ENCODE results near the gene PPFIBP2. TPM values are rescaled to one million over a fixed set of nuclear protein-coding genes. Genes with fewer than 3 reads are reported as not detected.

PPFIBP2 gene
- total and polyA plus RNA-seq, 2 of the 13 experiments (the other 11 are each of a cell fraction or from before 2014, with no cell fraction given), result 15.0 to 52.5 TPM

DNA sequence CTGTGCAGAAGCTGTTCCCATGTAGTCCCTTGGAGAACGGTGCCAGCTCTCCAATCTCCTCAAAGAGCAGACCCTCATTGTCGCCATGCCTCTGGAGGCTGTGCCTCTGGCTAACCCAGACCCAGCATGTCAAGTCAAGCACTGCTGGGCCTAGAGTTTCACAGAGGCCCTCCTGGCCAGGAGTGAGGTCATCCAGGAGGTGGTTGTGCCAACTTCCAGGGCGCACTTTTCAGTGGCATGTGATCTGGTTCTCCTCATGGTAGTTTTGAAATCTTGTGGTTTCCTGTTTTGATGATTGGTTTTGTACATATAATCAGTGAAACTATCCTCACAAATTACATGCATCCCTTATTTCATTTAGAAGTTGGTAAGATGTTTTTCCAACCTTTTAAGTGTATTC, 78.9 kb downstream of the PPFIBP2 start (continued):
- TF ChIP-seq FIP1L1 (IDR thresholded peaks at IDR 0.05; ENCODE audit: borderline replicate concordance, insufficient read depth, low read depth, low read length), result no peak

- intact Hi-C loops (cut with micrococcal nuclease; ENCODE audit: unreplicated experiment), result no loop called here
- TF ChIP-seq ZNF577 (CRISPR knock-in tag; IDR thresholded peaks at IDR 0.05; ENCODE audit: borderline replicate concordance, low read depth) (no peak), ZNF790 (CRISPR knock-in tag; IDR thresholded peaks at IDR 0.05; ENCODE audit: borderline replicate concordance) (no peak), MAZ (IDR thresholded peaks at IDR 0.05; ENCODE audit: borderline replicate concordance, low read depth, low read length) (no peak), MAZ (CRISPR knock-in tag; IDR thresholded peaks at IDR 0.05; ENCODE audit: low read depth) (no peak), AKAP8 (CRISPR knock-in tag; IDR thresholded peaks at IDR 0.05) (no peak), BRCA1 (CRISPR knock-in tag; IDR thresholded peaks at IDR 0.05) (no peak), ZBTB14 (CRISPR knock-in tag; IDR thresholded peaks at IDR 0.05) (no peak), EP300 (IDR thresholded peaks at IDR 0.05; ENCODE audit: low read depth in 2 of 2, low read length in 2 of 2) (no peak), EP300 (CRISPR knock-in tag; IDR thresholded peaks at IDR 0.05; ENCODE audit: borderline replicate concordance) (no peak), ZNF292 (CRISPR knock-in tag; IDR thresholded peaks at IDR 0.05; ENCODE audit: borderline replicate concordance, low read depth) (no peak), HMGXB3 (CRISPR knock-in tag; IDR thresholded peaks at IDR 0.05; ENCODE audit: borderline replicate concordance) (no peak), NFRKB (IDR thresholded peaks at IDR 0.05) (no peak), SNAPC2 (CRISPR knock-in tag; IDR thresholded peaks at IDR 0.05) (no peak), SSRP1 (CRISPR knock-in tag; IDR thresholded peaks at IDR 0.05) (no peak), ZFX (CRISPR knock-in tag; IDR thresholded peaks at IDR 0.05; ENCODE audit: low read depth) (no peak), KLF12 (CRISPR knock-in tag; IDR thresholded peaks at IDR 0.05; ENCODE audit: borderline replicate concordance) (no peak), ZNF253 (CRISPR knock-in tag; IDR thresholded peaks at IDR 0.05; ENCODE audit: borderline replicate concordance) (no peak), MTA3 (CRISPR knock-in tag; IDR thresholded peaks at IDR 0.05) (no peak), HIVEP1 (CRISPR knock-in tag; IDR thresholded peaks at IDR 0.05) (no peak)
These were observed 79.7 kb downstream of the PPFIBP2 start for GRCh38 chr11:7593481-7593880.

More at GRCh38 chr11:7593481-7593880, 79.7 kb downstream of the PPFIBP2 start:
- BruUV-seq (replicated peaks), result no TSS peak
- Histone ChIP-seq H3K36me3 (replicated peaks in 1 of 2; ENCODE audit: control insufficient read depth in 1 of 2, insufficient read depth in 2 of 2, low read length in 2 of 2) (peaks cover 13 to 49% of the 10 kb centered on the region in 2 experiments), H3K27ac (ENCODE audit: extremely low read length, insufficient read depth, low read length) (no peak overlapping the region), H3K4me3 (replicated peaks in 1 of 3; ENCODE audit: insufficient read depth in 1 of 3, low read depth in 2 of 3, low read length in 3 of 3) (no peak overlapping the region), H3K79me2 (ENCODE audit: insufficient read depth, low read length) (peaks cover 3% of the 10 kb centered on the region), H2AFZ (ENCODE audit: low read length) (no peak overlapping the region), H3K9me3 (ENCODE audit: low read length) (no peaks in the 10 kb centered on the region), H3K4me2 (ENCODE audit: low read depth, low read length) (no peak overlapping the region), H3K4me1 (ENCODE audit: insufficient read depth, low read length) (peaks cover under 1% of the 10 kb centered on the region), H4K20me1 (ENCODE audit: insufficient read depth, low read length) (peaks cover 3% of the 10 kb centered on the region; the same call in 1 of the 2 replicates), H3K27me3 (ENCODE audit: control insufficient read depth in 1 of 2, insufficient read depth in 2 of 2, low read length in 2 of 2) (no peaks in the 10 kb centered on the region), H3K9ac (ENCODE audit: insufficient read depth, low read depth, low read length) (no peak overlapping the region)
- POLR2A ChIA-PET, result no interaction called here
- DNase-seq (ENCODE audit: low spot score) (no peak), ATAC-seq (no peak), FAIRE-seq (no peak)
- 96% methylated on average over 3 of the region's 3 CpGs for WGBS (ENCODE audit: low lambda C conversion rate)
- in situ Hi-C loops (cut with HindIII; ENCODE audit: extremely low pct_ligation_motif_present, low pct_unique_long_range_greater_than_20kb), result no loop called here
- CTCF ChIA-PET (ENCODE audit: low intra/inter-chr PET ratio, low total read pairs), result no interaction called here
